Fibroblast of skin of back (primary cell): Measurements from ENCODE around the gene JAZF1. TPM values are rescaled to one million over a fixed set of nuclear protein-coding genes. Genes with fewer than 3 reads are reported as not detected.
A peak's percentile ranks its signal among the peaks of the same experiment; 100 is the strongest.

Experiments used
- DNase-seq: peaks from one replicate; pipeline ENCODE4 v3.0.0-alpha.2; 2013
- polyA plus RNA-seq, 2 experiments: library from polyadenylated mRNA; unstranded; fragments of 120-200 nt; gene quantifications; one replicate each; pipeline ENCODE4 v1.2.1, GENCODE V29; 2013; ENCODE audit not compliant: insufficient read length in 2 of 2

JAZF1 gene
- 32.3 TPM for polyA plus RNA-seq (2013, experiment 1 of 2; ENCODE audit: insufficient read length)
- polyA plus RNA-seq (2013, experiment 2 of 2; ENCODE audit: insufficient read length): 47.9 TPM

DNA sequence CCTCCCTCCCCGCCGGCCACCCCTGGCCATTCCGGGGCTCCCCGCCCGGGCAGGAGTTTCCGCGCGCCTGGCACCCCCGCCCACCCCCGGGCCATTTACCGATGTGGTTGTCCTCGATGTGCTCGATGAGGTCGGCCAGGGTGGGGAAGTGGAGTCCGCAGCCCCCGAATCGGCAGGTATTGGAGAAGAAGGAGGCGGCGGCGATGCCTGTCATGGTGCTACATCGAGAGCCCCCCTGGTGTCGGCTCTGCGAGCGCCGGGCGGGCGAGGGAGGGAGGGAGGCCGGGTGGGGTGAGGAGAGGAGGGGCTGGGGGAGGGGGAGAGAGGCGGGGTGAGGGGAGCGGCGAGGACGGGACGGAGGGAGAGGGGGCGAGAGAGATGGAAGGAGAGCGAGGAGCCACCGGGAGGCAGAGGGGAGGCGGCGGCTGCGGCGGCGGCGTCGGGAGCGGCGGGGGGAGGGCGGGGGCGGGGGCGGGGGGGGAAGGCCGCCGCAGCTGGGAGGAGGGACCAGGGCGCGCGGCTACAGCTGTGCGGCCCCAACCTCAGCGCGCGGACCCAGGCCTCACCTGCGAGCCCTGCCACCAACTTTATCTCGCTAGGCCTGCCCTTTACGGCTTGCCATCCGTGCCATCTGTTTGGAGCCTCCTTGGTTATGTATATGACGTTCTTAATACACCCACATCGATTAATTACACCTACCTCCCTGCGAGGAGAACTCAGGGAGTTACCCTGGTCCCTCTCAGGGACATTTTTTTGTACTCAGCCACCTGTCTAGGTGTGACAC lies at the start of gene JAZF1:
Gene JAZF1 (minus strand): TSS at position 432 of the 784 bp plus-strand sequence.
- peak; percentile 72 for DNase-seq

- no peak for DNase-seq
These were observed 49.7 kb upstream of the JAZF1 start for GRCh38 chr7:28230261-28230660.

GRCh38 chr7:28228396-28228795 lies 47.8 kb upstream of the JAZF1 start:
- DNase-seq: peak; percentile 8

- DNase-seq: no peak
These were observed 45.4 kb upstream of the JAZF1 start for GRCh38 chr7:28226003-28226402.

- no peak for DNase-seq
These were observed 45.0 kb upstream of the JAZF1 start for GRCh38 chr7:28225576-28225975.

GRCh38 chr7:28224675-28225074 lies 44.1 kb upstream of the JAZF1 start:
- no peak for DNase-seq

DNA sequence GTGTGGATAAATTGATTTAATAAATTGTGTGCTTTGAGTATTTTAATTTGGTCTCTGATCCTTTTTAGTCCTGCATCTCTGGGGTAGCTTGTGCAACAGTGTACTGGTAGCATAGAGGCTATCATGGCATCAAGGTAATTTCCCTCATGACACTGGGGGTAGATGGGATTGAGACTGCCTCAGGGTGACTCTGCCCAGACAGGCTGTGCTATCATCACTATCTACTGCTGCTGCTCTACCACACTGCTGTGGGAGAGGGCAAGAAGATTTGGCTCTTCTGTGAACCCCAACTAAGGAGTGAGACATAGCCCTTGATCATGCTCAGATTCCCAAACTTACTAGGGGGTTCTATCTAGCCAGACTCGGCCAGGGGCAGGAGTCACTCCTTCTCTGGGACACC lies 43.6 kb upstream of the JAZF1 start:
- DNase-seq: no peak

GRCh38 chr7:28222636-28223035 lies 42.0 kb upstream of the JAZF1 start:
- DNase-seq: no peak

GRCh38 chr7:28219793-28220192 lies 39.2 kb upstream of the JAZF1 start:
- DNase-seq: no peak

DNA sequence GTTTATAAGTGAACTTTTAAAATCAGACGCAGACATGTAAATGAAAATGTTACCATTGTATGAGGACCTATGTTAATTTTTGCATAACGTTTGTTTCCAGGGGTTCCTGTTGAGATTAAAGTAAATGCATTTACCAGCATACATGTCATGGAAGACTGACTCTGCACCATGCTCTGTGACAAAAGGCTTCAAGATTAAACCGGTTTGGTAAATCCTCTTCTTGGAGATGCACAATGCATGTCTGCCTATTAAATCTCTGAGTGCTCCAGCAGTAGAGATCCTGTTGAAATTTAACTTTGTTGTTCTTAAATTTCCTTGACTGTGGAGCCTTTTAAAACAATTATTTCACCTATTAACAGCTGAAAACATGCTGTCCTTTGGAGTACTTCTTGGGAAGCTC lies 36.5 kb upstream of the JAZF1 start:
- no peak for DNase-seq

DNA sequence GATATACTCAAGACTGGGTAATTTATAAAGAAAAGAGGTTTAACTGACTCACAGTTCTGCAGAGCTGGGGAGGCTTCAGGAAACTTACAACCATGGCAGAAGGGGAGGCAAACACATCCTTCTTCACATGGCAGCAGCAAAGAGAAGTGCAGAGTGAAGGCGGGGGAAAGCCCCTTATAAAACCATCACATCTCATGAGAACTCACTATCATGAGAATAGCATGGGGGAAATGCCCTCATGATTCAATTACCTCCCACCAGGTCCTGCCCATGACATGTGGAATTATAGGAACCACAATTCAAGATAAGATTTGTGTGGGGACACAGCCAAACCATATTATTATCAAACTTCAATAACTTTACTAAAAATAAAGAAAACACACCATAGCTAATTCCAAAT lies 30.4 kb upstream of the JAZF1 start:
- DNase-seq: no peak

GRCh38 chr7:28208506-28208905 lies 27.9 kb upstream of the JAZF1 start:
- no peak for DNase-seq

- DNase-seq: no peak
These were observed 27.0 kb upstream of the JAZF1 start for GRCh38 chr7:28207486-28208158.

DNA sequence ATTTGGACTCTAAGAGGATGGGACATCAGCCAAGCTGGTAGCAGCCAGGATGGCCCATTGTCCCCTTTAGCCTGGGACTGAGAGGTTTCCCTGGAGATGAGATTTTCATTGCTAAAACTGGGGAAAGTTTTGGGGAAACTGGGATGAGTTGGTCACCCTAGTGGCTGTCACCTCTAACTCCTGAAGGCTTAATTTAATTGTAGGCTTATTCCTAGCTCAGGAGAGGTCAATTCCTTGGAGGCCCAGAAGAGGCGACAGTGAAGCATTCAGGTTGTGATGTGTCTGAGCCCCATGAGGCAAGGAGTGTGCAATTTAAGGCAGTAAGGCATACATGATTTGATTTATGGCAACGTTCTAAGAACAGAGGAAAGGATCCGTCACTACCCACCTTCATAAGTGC lies 24.9 kb upstream of the JAZF1 start:
- DNase-seq: no peak

GRCh38 chr7:28203508-28204240 lies 23.1 kb upstream of the JAZF1 start:
- peak; percentile 65 for DNase-seq

DNA sequence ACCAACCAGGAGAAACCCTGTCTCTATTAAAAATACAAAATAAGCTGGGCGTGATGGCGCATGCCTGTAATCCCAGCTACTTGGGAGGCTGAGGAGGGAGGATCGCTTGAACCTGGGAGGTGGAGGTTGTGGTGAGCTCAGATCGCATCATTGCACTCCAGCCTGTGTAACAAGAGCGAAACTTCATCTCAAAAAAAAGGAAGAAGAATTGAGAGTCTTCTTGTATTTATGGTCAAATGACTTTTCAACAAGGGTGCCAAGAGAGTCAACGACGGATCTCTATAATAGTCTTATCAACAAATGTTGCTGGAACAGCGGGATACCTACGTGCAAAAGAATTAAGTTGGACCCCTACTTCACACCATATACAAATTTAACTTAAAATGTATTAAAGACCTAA lies 21.6 kb upstream of the JAZF1 start:
- no peak for DNase-seq

DNA sequence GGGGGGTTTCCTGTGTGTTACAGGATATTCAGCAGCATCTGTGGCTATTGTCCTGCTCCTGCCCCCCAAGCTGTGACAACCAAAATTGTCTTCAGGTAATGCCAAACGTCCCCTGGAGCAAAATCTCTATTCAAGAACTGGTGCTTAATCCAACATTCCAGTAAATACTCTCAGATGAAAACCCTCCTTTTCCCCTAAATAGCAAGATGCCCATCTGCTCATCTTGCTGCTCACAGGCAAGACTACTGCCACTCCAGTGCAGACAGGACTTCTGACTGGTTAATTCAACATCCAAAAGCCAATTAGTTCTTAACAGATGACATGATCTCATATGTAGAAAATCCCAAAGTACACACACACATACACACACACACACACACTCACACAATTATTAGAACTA lies 20.5 kb upstream of the JAZF1 start:
- DNase-seq: no peak

DNA sequence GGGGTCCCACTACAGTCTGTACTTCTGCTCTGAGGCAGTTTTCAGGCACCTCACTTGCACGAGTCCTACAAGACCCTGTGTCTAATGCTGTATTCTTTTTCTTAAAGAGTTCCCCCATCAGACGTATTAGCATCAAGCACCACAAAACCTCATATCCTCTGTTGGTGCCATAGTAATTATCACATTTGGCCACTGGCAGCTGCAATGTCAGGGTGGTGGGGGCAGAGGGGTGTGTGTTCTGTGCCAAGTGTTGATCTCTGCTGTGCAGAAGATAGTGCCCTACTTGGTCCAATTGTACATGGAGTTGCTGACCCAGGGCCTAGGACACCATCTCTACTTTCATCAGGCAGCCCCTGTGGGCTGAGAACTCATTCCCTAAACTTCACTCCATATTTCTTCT lies 20.0 kb upstream of the JAZF1 start:
- DNase-seq: no peak

DNA sequence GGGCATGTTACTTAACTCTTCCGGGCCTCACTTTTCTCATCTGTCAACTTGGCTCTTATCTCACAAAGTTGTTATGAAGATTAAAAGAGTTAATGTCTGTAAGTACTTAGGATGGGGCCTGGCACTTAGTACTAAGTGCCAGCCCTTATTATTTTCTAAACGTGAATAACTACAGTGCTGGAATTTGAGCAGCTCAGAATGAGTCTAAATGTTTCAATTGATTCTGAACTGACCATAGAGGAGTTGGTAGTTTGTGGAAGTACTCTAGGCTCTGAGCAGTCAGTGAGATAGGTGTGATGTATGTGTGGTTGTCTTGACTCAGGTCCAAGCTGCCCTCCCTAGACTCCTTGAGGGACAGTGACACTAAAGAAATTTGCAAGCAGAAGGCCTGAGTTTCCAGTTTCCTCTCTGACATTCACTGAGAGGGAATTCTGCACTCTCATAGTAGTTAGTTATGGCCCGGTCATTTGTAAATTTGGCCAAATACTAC lies 18.5 kb upstream of the JAZF1 start:
- DNase-seq: no peak

DNA sequence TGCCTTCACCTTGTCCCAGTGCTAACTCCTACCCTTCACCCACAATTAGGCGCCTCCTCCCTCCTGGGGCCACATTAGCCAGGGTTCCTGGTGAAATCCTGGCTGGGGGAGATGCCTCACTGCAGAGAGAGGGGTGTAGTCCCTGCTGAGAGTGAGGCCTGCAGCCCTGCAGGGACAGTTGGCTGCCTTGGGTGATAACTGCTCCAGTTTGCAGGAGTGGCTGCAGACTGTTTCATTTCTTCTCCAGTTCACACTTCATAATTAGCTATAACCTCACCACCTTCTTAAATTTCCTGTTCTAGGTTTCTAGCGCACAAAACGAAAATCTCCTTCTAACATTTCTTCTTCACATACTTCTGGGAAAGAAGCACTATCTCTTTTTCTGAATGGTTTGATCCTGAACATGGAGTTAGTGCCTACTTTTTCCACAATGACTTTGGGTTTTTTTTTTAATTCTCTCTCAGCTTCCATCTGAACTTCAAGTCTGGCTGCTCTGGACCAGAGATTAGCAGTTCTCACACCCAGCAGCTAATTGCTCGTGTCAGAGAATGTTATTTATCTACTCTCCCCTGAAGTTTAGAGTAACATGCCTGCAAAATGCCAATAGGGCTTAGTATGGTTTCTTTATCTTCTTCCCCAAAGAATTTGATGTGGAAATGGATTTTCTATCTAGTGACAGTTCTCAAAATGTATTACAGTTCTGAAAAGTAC lies 15.5 kb upstream of the JAZF1 start:
- no peak for DNase-seq

DNA sequence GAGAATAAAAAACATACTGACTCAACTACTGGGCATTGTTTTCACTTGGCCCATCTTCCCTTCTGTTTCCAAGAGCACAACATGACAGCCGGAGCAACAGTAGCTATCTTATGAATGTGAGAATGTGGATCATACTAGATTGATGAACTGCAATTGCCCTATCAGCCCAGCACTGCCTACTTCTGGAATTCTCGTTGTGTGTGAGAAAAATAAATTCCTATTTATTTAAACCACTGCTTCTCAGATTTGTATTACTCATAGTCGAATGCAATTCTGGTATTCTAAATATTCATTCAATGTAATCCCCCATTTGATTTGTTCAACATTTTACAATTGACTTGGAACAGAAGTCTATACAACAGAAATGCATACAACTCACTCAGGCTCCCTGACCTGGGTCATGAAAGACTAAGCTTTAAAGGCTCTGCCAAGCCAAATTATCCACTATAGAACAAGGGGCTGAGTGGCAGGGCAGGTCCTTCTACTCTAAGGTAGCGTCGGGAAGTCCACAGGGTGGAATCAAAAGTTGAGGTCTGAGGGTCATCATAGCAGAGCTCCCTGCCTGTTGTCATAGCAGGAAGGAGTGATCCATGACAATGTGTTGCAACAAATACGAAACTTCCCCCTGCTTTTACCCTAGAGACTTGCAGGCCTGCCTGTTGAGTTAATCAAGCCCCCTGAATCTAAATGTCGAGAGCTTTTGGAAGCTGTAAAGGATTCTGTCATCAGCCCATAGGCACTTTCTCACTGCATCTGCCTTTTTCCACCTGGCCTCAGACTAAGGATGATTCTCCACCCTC lies 12.4 kb upstream of the JAZF1 start:
- DNase-seq: peak; percentile 71

GRCh38 chr7:28191751-28192150 lies 11.2 kb upstream of the JAZF1 start:
- DNase-seq: no peak
